ENCODE measurements around the gene PRKAG3.
"Not testable (repeated sequence)": the region's sequence is repeated elsewhere in the genome, so short reads cannot be mapped to it uniquely, and the experiment has no call there.

PRKAG3 gene

DNA sequence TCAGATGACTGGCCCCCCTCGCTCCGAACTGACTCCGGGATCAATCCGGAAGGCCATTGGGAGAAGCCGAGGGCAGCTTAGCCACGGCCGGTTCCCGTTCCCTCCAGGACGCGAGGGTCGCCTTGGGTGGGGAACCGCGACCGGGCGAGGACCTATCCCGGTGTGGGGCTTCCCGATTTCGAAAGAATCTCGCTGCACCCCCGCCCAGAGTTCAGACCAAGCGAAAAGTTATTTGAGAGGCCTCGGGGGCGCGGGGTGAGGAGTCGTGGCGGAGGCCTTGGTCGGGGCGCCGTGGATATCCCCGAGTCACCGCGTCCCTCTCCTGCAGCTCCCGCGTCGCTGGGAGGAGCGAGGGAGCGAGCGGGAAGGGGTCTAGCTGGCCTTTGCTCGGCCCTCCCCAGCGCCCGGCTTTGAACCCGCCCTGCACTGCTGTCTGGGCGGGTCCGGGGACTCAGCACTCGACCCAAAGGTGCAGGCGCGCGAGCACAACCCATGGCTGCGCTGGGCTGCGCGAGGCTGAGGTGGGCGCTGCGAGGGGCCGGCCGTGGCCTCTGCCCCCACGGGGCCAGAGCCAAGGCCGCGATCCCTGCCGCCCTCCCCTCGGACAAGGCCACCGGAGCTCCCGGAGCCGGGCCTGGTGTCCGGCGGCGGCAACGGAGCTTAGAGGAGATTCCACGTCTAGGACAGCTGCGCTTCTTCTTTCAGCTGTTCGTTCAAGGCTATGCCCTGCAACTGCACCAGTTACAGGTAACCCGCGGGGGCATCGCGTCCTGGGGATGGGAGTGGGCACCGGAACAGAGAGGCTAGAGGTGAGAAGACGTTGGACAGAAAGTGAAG, 49.7 kb downstream of the PRKAG3 start, which contains the start of gene CYP27A1:
TSS of gene CYP27A1 (plus strand) at position 457 of the 837 bp plus-strand sequence. CDS start at position 493, 36 bp downstream.
- DNase-seq (ENCODE audit: low spot score) = peak; percentile 78

DNA sequence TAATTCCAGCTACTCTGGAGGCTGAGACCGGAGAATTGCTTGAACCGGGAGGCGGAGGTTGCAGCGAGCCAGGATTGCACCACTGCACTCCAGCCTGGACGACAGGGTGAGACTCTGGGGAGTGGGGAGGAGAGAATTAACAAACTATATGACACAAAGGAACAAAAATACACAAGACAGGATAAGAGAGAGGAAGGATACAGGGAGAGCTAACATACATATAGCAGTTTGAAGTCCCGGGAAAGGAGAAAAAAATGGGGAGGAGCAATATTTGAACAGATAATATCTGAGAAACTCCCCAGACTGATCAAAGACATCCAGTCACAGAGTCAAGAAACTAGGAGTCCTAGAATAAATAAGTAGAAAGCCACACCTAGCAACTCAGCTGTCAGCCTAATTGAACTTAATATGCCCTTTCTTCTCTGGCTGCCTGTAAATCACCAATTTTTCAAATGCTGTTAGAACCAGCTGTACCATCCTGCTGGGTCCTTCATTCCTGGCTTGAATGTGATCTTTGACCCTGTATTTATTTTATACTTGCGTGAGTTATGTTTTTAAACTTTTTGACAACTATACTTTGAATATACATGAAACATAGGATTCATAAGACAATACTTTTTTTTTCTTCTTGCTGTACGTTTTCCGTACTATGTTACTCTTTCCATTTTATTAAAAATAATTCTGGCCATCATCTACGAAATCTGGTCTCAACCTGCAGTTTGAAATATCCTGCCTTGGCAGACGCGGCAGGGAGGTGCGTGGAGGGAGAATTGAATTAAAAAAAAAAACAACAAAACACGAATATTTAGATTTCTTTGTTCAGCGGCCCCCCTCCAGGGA, 50.5 kb downstream of the PRKAG3 start:
- no peak for DNase-seq (ENCODE audit: low spot score)

DNA sequence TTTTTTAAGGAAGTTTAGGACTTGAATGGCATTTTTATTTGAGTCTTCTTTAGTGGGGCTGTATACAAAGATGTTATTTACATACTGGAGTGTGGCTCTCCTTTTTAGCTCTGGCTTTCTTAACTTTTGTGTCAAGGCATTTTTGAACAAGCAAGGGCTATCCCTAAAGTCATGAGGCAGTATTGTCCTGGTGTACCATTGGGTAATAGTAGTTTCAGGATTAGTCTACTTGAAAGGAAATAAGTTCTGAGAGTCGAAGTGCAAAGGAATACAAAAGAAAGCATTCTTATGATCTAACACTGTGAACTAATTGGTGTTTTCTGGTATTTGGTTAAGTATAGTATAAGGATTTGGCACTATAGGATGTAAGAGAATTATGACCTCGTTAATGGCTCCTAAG, 51.6 kb downstream of the PRKAG3 start:
- DNase-seq (ENCODE audit: low spot score) = no peak

DNA sequence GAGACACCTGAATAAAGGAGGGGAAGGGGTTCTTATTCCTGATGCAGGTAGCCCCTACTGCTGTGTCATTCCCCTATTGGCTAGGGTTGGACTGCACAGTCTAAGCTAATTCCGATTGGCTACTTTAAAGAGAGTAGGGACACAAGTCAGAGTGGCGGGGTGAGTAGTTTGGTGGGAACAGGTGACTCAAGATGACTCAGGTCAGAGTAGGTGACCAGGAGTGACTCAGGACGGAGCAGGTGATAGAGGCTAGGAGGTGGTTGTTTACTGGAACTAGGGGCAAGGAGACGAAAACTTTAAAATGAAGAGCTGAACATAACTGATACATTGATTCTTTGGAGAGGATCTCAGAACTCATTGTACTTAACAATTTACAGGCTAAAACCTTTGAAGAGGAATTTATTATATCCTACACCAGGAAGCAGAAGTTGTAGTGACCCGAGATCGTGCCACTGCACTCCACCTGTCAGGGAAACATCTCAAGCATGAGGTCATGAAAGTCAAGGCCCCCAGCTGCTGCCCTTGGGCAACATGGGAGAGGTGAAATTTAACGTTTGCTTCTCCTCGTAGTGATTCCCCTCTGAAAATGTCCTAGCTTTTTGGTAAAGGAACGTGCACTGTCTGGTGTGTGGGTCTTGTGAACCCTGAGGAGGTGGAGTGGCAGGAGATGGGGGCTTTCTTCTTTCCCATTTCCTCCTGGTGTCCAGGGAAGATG, 54.2 kb downstream of the PRKAG3 start:
- no peak for DNase-seq (ENCODE audit: low spot score)

DNA sequence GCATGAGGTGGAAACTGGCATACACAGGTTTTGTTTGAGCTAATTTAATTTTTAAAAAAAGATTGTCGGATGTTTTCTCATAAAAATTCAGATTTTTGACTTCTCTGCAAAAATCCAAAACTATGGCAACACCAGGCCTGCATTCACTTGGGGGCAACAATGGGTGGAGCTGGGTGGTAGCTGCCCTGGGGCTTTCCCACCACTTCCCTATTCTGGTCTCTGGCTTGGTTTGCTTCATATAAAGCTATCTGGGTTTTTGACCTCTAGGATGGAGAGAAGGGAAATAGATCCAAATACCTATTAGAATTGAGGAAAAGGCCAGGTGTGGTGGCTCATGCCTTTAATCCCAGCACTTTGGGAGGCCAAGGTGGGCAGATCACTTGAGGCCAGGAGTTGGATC, 55.1 kb downstream of the PRKAG3 start:
- DNase-seq (ENCODE audit: low spot score) = no peak

DNA sequence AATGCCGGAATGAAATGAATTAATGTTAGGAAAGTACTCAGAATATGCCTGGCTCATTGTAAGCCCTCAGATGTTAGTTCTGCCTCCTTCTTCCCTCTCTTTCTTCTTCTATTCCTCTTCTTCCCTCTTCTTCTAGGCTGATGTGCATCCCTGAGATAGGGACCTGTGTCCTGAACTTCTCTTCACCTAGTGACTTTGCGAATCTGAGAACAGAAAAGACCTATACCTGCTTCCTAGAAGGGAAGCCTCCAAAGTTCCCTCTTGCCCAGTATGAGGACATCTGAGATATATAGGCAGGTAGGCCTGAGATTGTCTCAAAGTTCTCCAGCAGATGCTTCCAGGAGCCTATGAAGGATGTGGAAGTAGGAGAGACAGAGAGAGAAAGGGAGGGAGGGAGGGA, 57.7 kb downstream of the PRKAG3 start:
- no peak for DNase-seq (ENCODE audit: low spot score)

DNA sequence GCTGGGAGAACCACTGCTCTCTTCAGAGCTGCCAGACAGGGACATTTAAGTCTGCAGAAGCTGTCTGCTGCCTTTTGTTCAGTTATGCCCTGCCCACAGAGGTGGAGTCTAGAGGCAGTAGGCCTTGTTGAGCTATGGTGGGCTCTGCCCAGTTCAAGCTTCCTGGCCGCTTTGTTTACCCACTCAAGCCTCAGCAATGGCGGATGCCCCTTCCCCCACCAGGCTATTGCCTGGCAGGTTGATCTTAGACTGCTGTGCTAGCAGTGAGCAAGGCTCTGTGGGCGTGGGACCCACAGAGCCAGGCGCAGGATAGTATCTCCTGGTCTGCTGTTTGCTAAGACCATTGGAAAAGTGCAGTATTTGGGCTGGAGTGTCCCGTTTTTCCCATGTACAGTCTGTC, 58.8 kb downstream of the PRKAG3 start:
- DNase-seq (ENCODE audit: low spot score) = not testable (repeated sequence)

All from iPS-NIHi11 (cell line).